Mammary epithelial cell (primary cell): Measurements from ENCODE around the gene B4GALT2.

Experiments
- EZH2 ChIP-seq: IDR thresholded peaks from 2 replicates; pipeline ENCODE4 v1.6.1; 2012; ENCODE audit warnings: low read length, inconsistent platforms, borderline replicate concordance
- TF ChIP-seq, protein P1 (sequence below), 2 donors: IDR thresholded peaks in 1 of 2; conservative IDR thresholded peaks in 1 of 2; 2 replicates each; pipeline ENCODE4 v1.5.1; 2011 to 2012; ENCODE audit warnings: inconsistent platforms in 2 of 2, low read length in 2 of 2, mild to moderate bottlenecking in 2 of 2, control low read depth in 1 of 2, low read depth in 1 of 2; ENCODE audit not compliant: insufficient read depth in 1 of 2; ENCODE audit errors: extremely low read depth in 1 of 2

DNA sequence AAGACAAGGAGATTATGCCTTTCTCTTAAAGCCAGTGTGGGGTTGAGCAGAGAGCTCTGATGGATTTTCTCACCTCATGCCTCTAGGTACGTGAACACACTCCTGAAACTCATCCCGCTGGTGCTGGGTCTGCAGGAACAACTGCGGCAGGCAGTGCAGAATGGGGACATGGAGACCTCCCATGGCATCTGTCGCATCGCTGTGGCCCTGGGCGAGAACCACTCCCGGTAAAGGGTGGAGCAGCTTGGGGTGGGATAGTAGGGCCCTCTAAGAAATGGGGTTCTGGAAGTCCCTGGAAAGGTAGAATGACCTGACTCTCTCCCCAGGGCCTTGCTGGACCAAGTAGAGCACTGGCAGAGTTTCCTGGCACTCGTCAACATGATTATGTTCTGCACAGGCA is 22.8 kb upstream of the B4GALT2 start:
- TF ChIP-seq, protein P1, sequence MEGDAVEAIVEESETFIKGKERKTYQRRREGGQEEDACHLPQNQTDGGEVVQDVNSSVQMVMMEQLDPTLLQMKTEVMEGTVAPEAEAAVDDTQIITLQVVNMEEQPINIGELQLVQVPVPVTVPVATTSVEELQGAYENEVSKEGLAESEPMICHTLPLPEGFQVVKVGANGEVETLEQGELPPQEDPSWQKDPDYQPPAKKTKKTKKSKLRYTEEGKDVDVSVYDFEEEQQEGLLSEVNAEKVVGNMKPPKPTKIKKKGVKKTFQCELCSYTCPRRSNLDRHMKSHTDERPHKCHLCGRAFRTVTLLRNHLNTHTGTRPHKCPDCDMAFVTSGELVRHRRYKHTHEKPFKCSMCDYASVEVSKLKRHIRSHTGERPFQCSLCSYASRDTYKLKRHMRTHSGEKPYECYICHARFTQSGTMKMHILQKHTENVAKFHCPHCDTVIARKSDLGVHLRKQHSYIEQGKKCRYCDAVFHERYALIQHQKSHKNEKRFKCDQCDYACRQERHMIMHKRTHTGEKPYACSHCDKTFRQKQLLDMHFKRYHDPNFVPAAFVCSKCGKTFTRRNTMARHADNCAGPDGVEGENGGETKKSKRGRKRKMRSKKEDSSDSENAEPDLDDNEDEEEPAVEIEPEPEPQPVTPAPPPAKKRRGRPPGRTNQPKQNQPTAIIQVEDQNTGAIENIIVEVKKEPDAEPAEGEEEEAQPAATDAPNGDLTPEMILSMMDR (conservative IDR thresholded peaks at IDR 0.05 in 1 of 2, IDR thresholded peaks at IDR 0.05 in 1 of 2; ENCODE audit: extremely low read depth in 1 of 2, insufficient read depth in 1 of 2, low read depth in 1 of 2, low read length in 2 of 2), result no peak
- no peak for TF ChIP-seq EZH2
